ENCODE measurements around the gene LAMB2.

- TF ChIP-seq CTCF (IDR thresholded peaks at IDR 0.05; ENCODE audit: low read depth, low read length) = no peak
- no peak for TF ChIP-seq EZH2phosphoT487 (IDR thresholded peaks at IDR 0.05; ENCODE audit: low read depth)
These were observed 9.2 kb downstream of the LAMB2 start for GRCh38 chr3:49123687-49124086.

All from OCI-LY3 (cell line).